Left ventricle myocardium inferior (tissue), 1 donor: Measurements from ENCODE around the gene SH2D7. TPM values are rescaled to one million over a fixed set of nuclear protein-coding genes. Genes with fewer than 3 reads are reported as not detected.

Experiments used
- DNase-seq: peaks from one replicate; pipeline ENCODE4 v3.0.0-alpha.2; 2020
- H3K27ac ChIP-seq: fragments of 200-600 bp; replicated peaks from 2 replicates; pipeline ENCODE4 v1.8.0; 2021
- H3K27me3 ChIP-seq: fragments of 200-600 bp; 2 replicates; pipeline ENCODE4 v1.8.0; 2021; ENCODE audit warnings: low read depth
- H3K36me3 ChIP-seq: fragments of 200-600 bp; 2 replicates; pipeline ENCODE4 v1.8.0; 2021
- H3K4me1 ChIP-seq: fragments of 200-600 bp; 2 replicates; pipeline ENCODE4 v1.8.0; 2021
- H3K4me3 ChIP-seq: fragments of 200-600 bp; 2 replicates; pipeline ENCODE4 v1.8.0; 2021; ENCODE audit warnings: mild to moderate bottlenecking, moderate library complexity
- H3K9me3 ChIP-seq: fragments of 200-600 bp; replicated peaks from 2 replicates; pipeline ENCODE4 v1.8.0; 2021
- intact Hi-C: fragments of 100-400 bp; cut with micrococcal nuclease; formaldehyde crosslinking; loops from one replicate; pipeline ENCODE4 v1.11.0; 2022
- total RNA-seq: library from RNA; stranded (reverse); fragmentation: NEBNext Ultra II Directional; extraction: Animal tissue kit (Norgen Biotek cat#: 25700); gene quantifications from one replicate; pipeline ENCODE4 v1.2.1, GENCODE V29; 2021
- TF ChIP-seq, protein P1 (sequence below): fragments of 200-600 bp; IDR thresholded peaks from 2 replicates; pipeline ENCODE4 v1.8.0; 2021; ENCODE audit warnings: antibody characterized with exemption, mild to moderate bottlenecking, borderline replicate concordance
- donor health status: DM: no; HTN: yes; CAD: no; lungs with severe emphysema.

Gene SH2D7
- total RNA-seq, 1 donor from 2014 or later = not detected

DNA sequence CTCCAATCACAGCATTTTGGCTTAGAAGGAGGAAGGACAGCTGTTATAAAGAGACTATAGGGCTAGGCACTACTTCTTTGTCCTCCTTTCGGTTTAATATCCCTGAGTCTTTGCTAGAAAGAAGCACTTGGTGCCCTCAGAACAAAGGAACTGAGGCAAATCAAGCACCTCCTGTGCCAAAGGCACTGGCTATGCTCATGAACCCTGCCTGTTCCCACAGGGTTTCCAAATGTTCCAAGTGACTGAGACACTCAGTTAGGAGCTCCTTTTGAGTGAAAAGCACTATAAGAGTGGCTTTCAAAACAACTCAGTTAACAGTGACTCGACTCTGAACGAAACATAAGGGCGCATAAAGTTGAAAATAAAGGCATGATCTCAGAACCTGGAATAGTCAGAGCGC lies 39.8 kb upstream of the SH2D7 start:
- H3K36me3 ChIP-seq = peaks cover 8% of the 10 kb centered on the region
- peak overlapping the region; percentile 78 for H3K27ac ChIP-seq
- H3K4me3 ChIP-seq = no peak overlapping the region
- intact Hi-C loops = no loop called here
- TF ChIP-seq, protein P1, sequence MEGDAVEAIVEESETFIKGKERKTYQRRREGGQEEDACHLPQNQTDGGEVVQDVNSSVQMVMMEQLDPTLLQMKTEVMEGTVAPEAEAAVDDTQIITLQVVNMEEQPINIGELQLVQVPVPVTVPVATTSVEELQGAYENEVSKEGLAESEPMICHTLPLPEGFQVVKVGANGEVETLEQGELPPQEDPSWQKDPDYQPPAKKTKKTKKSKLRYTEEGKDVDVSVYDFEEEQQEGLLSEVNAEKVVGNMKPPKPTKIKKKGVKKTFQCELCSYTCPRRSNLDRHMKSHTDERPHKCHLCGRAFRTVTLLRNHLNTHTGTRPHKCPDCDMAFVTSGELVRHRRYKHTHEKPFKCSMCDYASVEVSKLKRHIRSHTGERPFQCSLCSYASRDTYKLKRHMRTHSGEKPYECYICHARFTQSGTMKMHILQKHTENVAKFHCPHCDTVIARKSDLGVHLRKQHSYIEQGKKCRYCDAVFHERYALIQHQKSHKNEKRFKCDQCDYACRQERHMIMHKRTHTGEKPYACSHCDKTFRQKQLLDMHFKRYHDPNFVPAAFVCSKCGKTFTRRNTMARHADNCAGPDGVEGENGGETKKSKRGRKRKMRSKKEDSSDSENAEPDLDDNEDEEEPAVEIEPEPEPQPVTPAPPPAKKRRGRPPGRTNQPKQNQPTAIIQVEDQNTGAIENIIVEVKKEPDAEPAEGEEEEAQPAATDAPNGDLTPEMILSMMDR = no peak
- no peak for DNase-seq
- peaks cover 84% of the 10 kb centered on the region for H3K4me1 ChIP-seq
- H3K27me3 ChIP-seq = no peaks in the 10 kb centered on the region
- no peaks in the 10 kb centered on the region for H3K9me3 ChIP-seq

DNA sequence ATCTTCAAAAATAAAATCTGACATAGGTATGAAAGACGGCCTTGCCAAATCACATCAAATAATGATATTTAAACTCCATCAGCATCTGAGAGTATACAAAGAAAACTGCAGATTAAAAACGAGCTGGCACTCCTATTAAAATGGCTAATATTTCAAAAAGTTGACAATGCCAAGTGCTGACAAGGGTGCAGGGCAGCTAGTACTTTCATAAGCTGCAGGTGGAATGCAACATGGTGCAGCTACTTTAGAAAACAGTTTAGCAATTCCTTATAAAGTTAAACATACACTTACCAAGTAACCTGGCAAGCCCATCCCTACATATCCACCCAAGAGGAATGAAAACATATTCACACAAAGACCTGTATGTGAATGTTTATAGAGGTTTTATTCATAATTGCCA lies 37.8 kb upstream of the SH2D7 start:
- TF ChIP-seq, protein P1 = no peak
- intact Hi-C loops = no loop called here
- no peak for DNase-seq
- Histone ChIP-seq H3K4me3 (no peak overlapping the region), H3K4me1 (peaks cover 84% of the 10 kb centered on the region), H3K9me3 (no peaks in the 10 kb centered on the region), H3K36me3 (peaks cover 8% of the 10 kb centered on the region), H3K27me3 (no peaks in the 10 kb centered on the region), H3K27ac (no peak overlapping the region)

DNA sequence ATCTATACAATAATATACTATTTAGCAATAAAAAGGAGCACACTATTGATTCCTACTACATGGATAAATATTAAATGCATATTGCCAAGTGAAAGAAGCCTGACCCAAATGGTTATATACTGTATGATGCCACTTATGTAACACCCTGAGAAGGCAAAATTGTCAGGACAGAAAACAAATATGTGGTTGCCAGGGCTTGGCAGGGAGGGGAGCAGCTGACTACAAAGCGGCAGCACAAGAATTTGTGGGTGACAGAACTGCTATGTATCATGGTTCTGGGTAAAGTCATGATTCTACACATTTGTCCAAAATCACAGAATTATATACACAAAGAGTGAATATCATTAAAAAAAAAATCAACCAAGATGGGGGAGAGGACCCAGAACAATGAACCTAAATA lies 37.4 kb upstream of the SH2D7 start:
- peaks cover 8% of the 10 kb centered on the region for H3K36me3 ChIP-seq
- intact Hi-C loops = no loop called here
- no peak for DNase-seq

DNA sequence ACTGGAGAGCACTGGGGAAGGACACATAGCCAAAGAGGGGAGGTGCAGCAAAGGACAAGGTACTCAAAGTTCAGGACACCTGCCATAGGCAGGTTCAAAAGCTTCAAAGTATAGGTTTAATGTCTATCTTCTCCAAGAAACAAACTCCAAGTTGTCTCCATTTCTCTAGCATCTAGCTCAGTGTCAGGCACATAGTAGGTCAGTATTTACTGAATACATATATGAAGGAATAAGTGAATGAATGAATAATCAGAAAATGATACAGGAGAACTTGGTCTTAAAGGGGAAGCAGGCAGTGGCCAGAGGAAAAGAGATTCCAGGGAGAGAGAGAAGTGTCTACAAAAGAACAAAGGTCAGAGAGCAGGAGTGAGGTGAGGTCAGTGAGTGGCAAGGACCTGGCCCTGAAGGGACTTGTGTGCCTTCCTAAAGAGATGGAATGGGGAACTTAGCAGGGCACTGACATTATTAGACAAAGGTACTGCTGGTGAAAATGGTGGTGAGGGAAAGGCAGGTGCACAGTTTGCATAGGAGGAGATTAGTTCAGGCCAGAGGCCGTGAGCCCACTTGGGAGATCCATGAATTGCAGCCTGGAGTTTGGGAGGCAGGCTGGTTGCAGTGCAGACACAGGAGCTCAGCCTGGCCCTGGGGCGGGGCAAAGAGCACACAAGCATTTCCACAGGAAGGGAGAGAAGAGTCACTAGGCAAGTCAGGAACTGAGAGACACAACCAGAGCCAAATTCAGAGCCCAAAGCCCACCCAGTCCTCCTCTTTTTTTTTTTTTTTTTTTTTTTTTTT lies 36.2 kb upstream of the SH2D7 start:
- TF ChIP-seq, protein P1 = no peak
- DNase-seq = no peak
- Histone ChIP-seq H3K9me3 (no peaks in the 10 kb centered on the region), H3K27ac (peak overlapping the region; percentile 51), H3K4me1 (peaks cover 84% of the 10 kb centered on the region), H3K27me3 (no peaks in the 10 kb centered on the region), H3K4me3 (no peak overlapping the region), H3K36me3 (peaks cover 8% of the 10 kb centered on the region)
- intact Hi-C loops = no loop called here

More for the DNA sequence above, 37.4 kb upstream of the SH2D7 start:
- H3K27me3 ChIP-seq = no peaks in the 10 kb centered on the region
- TF ChIP-seq, protein P1 = no peak
- no peak overlapping the region for H3K27ac ChIP-seq
- H3K4me1 ChIP-seq = peaks cover 84% of the 10 kb centered on the region
- H3K4me3 ChIP-seq = no peak overlapping the region
- no peaks in the 10 kb centered on the region for H3K9me3 ChIP-seq

DNA sequence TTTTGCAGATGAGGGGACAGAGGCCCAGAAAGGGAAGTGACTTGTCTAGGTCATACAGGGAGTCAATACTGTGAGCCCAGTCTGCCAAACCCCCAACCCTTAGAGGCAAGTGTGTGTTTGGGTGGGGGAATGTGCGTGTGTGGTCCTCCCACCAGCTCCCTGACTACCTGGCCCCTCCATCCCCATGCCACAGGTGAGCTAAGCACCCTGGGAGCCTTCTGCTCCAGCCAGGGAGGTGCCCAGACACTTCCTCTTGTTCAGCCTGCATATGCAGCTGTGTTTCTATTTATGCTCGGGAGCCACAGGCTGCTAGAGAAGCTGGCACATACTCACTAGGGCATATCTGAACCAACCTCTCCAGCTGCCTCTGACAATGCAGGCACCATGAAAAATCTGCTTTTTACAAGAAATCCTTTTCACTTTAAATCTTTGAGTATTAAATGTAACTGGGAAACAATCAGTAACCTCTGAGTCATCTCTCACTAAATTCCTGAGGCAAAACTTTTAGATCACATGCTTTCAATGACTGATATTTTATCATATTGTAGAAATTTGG lies 35.6 kb upstream of the SH2D7 start:
- no peak for DNase-seq
- H3K4me3 ChIP-seq = no peak overlapping the region
- H3K9me3 ChIP-seq = no peaks in the 10 kb centered on the region
- peak overlapping the region; percentile 51 for H3K27ac ChIP-seq
- H3K4me1 ChIP-seq = peaks cover 84% of the 10 kb centered on the region
- no peaks in the 10 kb centered on the region for H3K27me3 ChIP-seq
- intact Hi-C loops = no loop called here
- peaks cover 8% of the 10 kb centered on the region for H3K36me3 ChIP-seq
- TF ChIP-seq, protein P1 = no peak
